GM19438 (cell line): ENCODE measurements around the gene ABCG8.

Experiments
- ATAC-seq: cut with Tn5 transposase; IDR thresholded peaks from one replicate; pipeline ENCODE4 v1.9.1; 2021; ENCODE audit warnings: low read depth; ENCODE audit not compliant: unreplicated experiment

Gene ABCG8

GRCh38 chr2:43838560-43839267, at the start of gene ABCG8, which contains the start of gene ABCG5:
Gene ABCG8 (plus strand): TSS chr2:43838971. CDS start chr2:43839054, 83 bp downstream.
Gene ABCG5 (minus strand): TSS chr2:43838839. CDS start chr2:43838679, 160 bp downstream.
- no peak for ATAC-seq

DNA sequence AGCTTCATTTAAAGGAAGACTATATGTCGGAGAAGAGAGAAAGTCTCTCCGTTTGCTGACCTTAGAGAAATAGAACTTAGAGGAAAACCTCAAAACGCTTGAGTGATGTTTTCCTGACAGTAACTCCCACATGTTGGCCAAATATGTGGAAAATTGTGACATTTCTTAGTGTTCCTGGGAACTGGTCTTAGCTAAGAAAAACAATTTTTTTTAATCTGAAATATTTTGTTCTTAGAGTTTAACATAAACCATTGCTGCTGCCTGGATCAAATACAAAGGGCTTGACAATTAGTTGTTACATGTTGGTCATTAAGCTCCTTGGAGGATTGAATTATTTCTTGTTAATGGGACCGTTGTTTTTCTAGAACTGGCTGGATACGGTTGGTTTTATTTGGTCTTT, 48.6 kb upstream of the ABCG8 start:
- ATAC-seq, result no peak

- ATAC-seq, result no peak
Measured at GRCh38 chr2:43791035-43791765, 47.6 kb upstream of the ABCG8 start.

DNA sequence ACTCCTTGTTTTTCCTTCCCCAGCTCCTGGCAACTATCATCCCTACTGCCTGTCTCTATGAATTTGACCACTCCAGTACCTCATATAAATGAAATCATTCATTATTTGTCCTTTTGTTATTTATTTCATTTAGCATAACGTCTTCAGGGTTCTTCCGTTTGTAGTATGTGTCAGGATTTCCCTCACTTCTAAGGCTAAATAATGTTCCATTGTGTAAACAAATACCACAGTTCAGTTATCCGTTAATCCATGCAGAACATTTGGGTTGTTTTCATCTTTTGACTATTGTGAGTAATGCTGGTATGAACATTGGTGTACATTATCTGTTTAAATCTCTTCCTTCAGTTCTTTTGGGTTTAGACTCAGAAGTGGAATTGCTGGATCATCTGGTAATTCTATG, 46.1 kb upstream of the ABCG8 start:
- ATAC-seq, result peak; percentile 66

- ATAC-seq, result no peak
Measured at GRCh38 chr2:43794956-43795355, 43.8 kb upstream of the ABCG8 start.

- ATAC-seq, result no peak
Measured at GRCh38 chr2:43796206-43796605, 42.6 kb upstream of the ABCG8 start.

DNA sequence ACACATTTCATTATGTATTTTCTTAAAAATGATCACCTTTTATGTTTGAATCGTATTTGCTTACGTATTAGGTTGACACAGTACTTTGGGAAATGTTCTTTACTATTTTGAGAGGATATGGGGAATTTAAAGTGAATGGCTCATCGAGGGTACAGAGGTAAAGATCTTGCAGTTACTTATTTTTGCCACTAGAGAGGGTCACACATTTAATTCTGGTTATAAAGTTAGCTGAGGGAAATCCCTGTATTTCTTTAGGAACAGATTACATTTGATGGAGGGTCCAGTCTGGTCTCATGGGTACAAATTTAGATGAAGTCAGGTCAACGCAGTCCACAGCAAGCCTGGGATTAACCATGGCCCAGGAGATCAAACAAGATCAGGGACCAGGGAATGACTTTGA, 40.5 kb upstream of the ABCG8 start:
- ATAC-seq, result no peak

- no peak for ATAC-seq
Measured at GRCh38 chr2:43800894-43801293, 37.9 kb upstream of the ABCG8 start.

DNA sequence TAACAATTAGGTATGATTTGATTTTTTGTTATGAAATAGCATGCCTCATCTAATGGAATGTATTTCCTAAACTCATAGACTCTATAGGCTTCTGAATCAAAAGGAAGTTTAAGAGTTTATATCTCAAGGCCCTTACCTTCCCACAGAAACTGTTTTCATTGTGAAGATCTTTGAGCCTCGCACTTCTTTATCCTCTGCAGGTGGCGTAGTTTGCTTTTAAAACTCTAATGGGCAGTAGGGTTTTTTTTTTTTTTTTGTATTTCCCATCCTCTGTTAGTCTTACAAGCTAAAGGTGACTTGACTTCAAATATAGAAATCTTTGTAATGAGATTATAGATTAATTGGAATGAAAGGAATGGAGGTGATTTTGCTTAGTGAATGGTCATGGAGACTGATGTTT, 36.6 kb upstream of the ABCG8 start:
- no peak for ATAC-seq

DNA sequence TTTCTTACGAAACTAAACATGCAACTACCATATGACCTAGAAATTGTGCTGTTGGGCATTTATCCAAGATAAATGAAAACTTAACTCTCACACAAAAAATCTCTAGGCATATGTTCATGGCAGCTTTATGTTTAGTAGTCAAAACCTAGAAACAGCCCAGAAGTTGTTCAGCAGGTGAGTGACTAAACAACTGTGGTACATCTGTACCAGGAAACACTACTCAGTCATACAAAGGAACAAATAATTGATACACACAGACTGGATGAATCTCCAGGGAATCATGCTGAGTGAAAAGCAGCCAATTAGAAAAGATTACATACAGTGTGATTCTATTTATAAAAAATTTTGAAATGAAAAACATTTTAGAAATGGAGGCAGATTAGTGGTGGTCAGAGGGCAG, 35.7 kb upstream of the ABCG8 start:
- ATAC-seq, result no peak

DNA sequence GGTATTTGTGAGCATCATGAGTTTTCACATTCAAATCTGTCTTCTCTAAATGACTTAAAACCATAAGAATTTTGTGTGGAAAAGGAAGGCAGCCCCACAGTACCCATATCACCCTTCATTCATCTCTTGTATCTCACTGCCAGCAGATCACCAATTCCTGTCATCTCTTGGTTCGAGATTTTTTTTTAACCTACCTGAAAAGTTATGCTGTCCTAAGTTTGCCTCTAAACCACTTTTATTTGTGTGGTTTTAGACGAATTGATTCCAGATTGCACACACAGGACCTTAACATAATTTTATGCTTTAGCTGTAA, 32.1 kb upstream of the ABCG8 start:
- no peak for ATAC-seq

DNA sequence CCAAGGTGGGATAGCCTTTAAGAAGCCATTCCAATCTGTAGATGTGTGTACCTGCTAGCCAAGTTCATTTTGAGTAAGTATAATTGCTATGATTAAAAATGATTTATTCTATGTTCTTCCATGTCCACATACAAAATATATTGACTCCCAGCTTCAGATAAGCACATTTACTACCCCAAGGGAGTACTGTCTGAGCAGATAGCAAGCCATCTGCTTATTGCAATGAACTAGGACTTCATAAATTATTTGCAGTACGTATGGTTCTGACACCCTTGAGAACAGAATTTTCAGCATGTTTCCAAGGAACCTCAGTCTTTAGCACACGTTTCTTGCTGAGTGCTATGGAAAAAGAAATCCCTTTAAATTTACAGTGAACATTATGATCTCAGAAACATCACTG, 28.3 kb upstream of the ABCG8 start:
- no peak for ATAC-seq

- ATAC-seq, result no peak
Measured at GRCh38 chr2:43810888-43811287, 27.9 kb upstream of the ABCG8 start.

- ATAC-seq, result no peak
Measured at GRCh38 chr2:43812006-43812405, 26.8 kb upstream of the ABCG8 start.

DNA sequence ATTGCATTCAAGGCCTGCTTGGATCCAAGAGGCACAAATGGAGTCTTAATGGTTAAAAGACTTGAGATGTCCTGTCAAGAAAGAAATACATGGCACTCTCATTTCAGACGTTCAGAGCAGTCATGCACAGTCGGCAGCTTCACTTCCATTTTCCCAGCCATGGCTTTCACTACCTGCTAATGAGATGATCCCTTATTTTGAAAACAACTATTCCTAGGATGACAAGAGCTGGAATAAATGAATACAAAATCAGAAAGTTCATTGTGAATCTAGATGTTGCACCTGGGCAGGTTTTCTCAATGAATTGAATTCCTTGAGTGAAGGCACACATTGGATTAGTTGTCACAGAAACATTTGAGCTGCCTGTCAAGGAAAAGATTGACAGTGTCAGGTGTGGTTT, 25.8 kb upstream of the ABCG8 start:
- ATAC-seq, result no peak

- no peak for ATAC-seq
Measured at GRCh38 chr2:43814711-43815110, 24.1 kb upstream of the ABCG8 start.

- ATAC-seq, result no peak
Measured at GRCh38 chr2:43818761-43819160, 20.0 kb upstream of the ABCG8 start.

- ATAC-seq, result no peak
Measured at GRCh38 chr2:43819491-43820163, 19.1 kb upstream of the ABCG8 start.

GRCh38 chr2:43822839-43823238, 15.9 kb upstream of the ABCG8 start:
- ATAC-seq, result no peak

DNA sequence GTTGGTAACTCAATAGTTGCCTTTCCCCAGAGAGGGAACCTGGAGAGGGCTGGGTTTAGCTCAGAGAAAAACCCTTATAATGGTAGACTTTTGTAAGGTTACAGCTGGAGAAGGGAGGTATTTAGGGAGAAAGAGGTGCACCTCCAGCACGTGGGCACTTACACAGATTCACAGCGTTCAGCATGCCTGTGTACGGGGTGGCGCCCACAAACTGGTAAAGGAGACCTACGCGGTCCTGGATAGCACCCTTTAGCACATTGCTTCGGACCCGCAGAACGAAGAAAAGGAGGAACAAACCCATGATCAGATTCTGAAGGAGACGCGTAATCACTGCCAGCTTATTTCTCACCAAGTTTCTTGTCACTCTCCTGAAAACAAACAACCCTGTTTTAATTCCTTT, 15.0 kb upstream of the ABCG8 start:
- ATAC-seq, result no peak

DNA sequence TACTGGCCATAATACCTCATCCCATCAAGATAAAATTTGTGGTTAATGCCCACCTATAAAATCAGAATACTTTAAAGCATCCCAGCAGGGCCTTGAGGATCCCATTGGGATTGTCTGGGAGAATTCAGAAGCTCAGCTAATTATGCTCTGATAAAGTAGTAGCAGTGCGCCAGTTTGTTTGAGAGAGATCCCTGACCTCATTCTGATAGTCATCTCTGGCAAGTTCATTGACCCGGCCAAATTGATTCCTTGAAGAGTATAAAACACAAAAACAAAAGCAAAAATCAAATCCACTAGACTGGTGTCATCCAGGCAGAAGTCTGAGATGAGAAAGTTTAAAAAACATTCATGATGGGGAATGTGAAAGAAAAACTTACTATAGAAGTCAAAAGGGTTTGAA, 14.3 kb upstream of the ABCG8 start:
- ATAC-seq, result no peak
